ENCODE results near the gene BBS10. TPM values are rescaled to one million over a fixed set of nuclear protein-coding genes. Genes with fewer than 3 reads are reported as not detected.
A peak's percentile ranks its signal among the peaks of the same experiment; 100 is the strongest.

The BBS10 gene
- total RNA-seq, result 10 to 100 TPM in 6 of 9 donors, 1 to 10 TPM in 3; 7.5 to 25.4 (median 11.0) TPM
- 10 to 100 TPM in 1 of 3 donors, 1 to 10 TPM in 2; 3.2 to 21.5 (median 3.7) TPM for polyA plus RNA-seq
- long read RNA-seq, donor 1, partial matches to known transcripts, result 0 of 4 reads
- long read RNA-seq, donor 1, other reads (novel, unspliced or antisense), result 0 of 4 reads
- long read RNA-seq, donor 2, partial matches to known transcripts, result 0 of 1 reads
- long read RNA-seq, donor 2, other reads (novel, unspliced or antisense), result 0 of 1 reads
- long read RNA-seq, donor 3, partial matches to known transcripts, result 0 of 2 reads
- long read RNA-seq, donor 3, other reads (novel, unspliced or antisense), result 0 of 2 reads
- long read RNA-seq, donor 4, partial matches to known transcripts, result 1 of 5 reads
- long read RNA-seq, donor 4, other reads (novel, unspliced or antisense), result 0 of 5 reads
- long read RNA-seq, donor 5, transcript BBS10-201 (2 exons, 3,595 nt), result major isoform, 14 of 17 reads
- long read RNA-seq, donor 5, partial matches to known transcripts, result 0 of 17 reads
- long read RNA-seq, donor 5, other reads (novel, unspliced or antisense), result 3 of 17 reads
- long read RNA-seq, donor 6, partial matches to known transcripts, result 0 of 4 reads
- long read RNA-seq, donor 6, other reads (novel, unspliced or antisense), result 2 of 4 reads
- long read RNA-seq, donor 7, partial matches to known transcripts, result 0 of 2 reads
- long read RNA-seq, donor 7, other reads (novel, unspliced or antisense), result 0 of 2 reads
- long read RNA-seq, donor 8, partial matches to known transcripts, result 0 of 1 reads
- long read RNA-seq, donor 8, other reads (novel, unspliced or antisense), result 0 of 1 reads
- long read RNA-seq, donor 9, partial matches to known transcripts, result 0 of 4 reads
- long read RNA-seq, donor 9, other reads (novel, unspliced or antisense), result 0 of 4 reads
- long read RNA-seq, donor 10, partial matches to known transcripts, result 0 of 4 reads
- long read RNA-seq, donor 10, other reads (novel, unspliced or antisense), result 0 of 4 reads

- intact Hi-C loops (cut with DNase I), result loop anchor here in 1 of 2 donors (10.0 kb wide), 1 partner anchor 823 kb away; no protein-coding TSS in a partner anchor
- peak in 1 of 2 donors; percentile 58 for TF ChIP-seq POLR2A (IDR thresholded peaks at IDR 0.05)
- TF ChIP-seq, protein P1, sequence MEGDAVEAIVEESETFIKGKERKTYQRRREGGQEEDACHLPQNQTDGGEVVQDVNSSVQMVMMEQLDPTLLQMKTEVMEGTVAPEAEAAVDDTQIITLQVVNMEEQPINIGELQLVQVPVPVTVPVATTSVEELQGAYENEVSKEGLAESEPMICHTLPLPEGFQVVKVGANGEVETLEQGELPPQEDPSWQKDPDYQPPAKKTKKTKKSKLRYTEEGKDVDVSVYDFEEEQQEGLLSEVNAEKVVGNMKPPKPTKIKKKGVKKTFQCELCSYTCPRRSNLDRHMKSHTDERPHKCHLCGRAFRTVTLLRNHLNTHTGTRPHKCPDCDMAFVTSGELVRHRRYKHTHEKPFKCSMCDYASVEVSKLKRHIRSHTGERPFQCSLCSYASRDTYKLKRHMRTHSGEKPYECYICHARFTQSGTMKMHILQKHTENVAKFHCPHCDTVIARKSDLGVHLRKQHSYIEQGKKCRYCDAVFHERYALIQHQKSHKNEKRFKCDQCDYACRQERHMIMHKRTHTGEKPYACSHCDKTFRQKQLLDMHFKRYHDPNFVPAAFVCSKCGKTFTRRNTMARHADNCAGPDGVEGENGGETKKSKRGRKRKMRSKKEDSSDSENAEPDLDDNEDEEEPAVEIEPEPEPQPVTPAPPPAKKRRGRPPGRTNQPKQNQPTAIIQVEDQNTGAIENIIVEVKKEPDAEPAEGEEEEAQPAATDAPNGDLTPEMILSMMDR (IDR thresholded peaks at IDR 0.05), result peak; percentile 15 to 47 (median 36)
- Histone ChIP-seq H3K9me3 (replicated peaks in 1 of 3) (no peaks in the 10 kb centered on the region), H3K4me3 (peak within 1 kb of the TSS; percentile 21 to 71 (median 44)), H3K36me3 (replicated peaks in 1 of 2) (no peaks in the 10 kb centered on the region), H3K4me1 (replicated peaks in 1 of 2) (peaks cover 13 to 32% of the 10 kb centered on the region in 2 donors), H3K27ac (peak within 1 kb of the TSS; percentile 44 to 90 (median 86)), H3K27me3 (no peaks in the 10 kb centered on the region)
- 1 to 4% (median 2%) methylated on average over 14 to 49 of the region's 49 CpGs for WGBS, 4 donors
- DNase-seq, result peak; percentile 90 to 96 (median 93)
These were observed at the start of gene BBS10 for GRCh38 chr12:76348079-76348901. TSS of gene BBS10 (minus strand) at chr12:76348415. CDS start at chr12:76348358, 57 bp downstream.

GRCh38 chr12:76391461-76391860 lies 43.2 kb upstream of the BBS10 start:
- H3K36me3 ChIP-seq (replicated peaks in 1 of 2), result peaks cover 0 to 3% of the 10 kb centered on the region in 2 donors
- 94 to 97% (median 96%) methylated on average over 1 of the region's 1 CpG for WGBS, 4 donors

GRCh38 chr12:76387614-76388013 lies 39.4 kb upstream of the BBS10 start:
- Histone ChIP-seq H3K9me3 (replicated peaks in 1 of 3) (no peaks in the 10 kb centered on the region), H3K4me1 (replicated peaks in 1 of 2) (no peaks in the 10 kb centered on the region), H3K4me3 (no peak overlapping the region), H3K36me3 (replicated peaks in 1 of 2) (peaks cover 0 to 7% of the 10 kb centered on the region in 2 donors), H3K27me3 (no peaks in the 10 kb centered on the region), H3K27ac (no peak overlapping the region)
- WGBS, 4 donors, result 91 to 98% (median 95%) methylated on average over 2 of the region's 2 CpGs
- intact Hi-C loops (cut with DNase I), result no loop called here
- no peak for DNase-seq
- TF ChIP-seq, protein P1 (IDR thresholded peaks at IDR 0.05), result no peak

More at GRCh38 chr12:76391461-76391860, 43.2 kb upstream of the BBS10 start:
- no peak overlapping the region for H3K27ac ChIP-seq
- intact Hi-C loops (cut with DNase I), result no loop called here
- H3K4me1 ChIP-seq (replicated peaks in 1 of 2), result no peaks in the 10 kb centered on the region
- H3K9me3 ChIP-seq (replicated peaks in 1 of 3), result no peaks in the 10 kb centered on the region
- H3K27me3 ChIP-seq, result no peaks in the 10 kb centered on the region
- DNase-seq, result no peak
- H3K4me3 ChIP-seq, result no peak overlapping the region
- TF ChIP-seq, protein P1 (IDR thresholded peaks at IDR 0.05), result no peak
- no peak for TF ChIP-seq POLR2A (IDR thresholded peaks at IDR 0.05)

All from adrenal gland (tissue), 19 donors.